SU-DHL-6 (cell line): ENCODE data around the gene KRT16.

Experiments
- CTCF ChIP-seq: fragments of 200-600 bp; sonication (generic); IDR thresholded peaks from one replicate; pipeline ENCODE4 v1.5.1; 2017; ENCODE audit warnings: antibody characterized with exemption, mild to moderate bottlenecking, low read length, moderate library complexity; ENCODE audit not compliant: insufficient read depth, poor library complexity, severe bottlenecking
- EZH2phosphoT487 ChIP-seq: fragments of 200-600 bp; sonication (generic), shearing (Covaris generic); conservative IDR thresholded peaks from 2 replicates; pipeline ENCODE4 v1.6.1; 2018; ENCODE audit warnings: mild to moderate bottlenecking, antibody characterized with exemption, low read length, moderate library complexity, mixed read lengths

DNA sequence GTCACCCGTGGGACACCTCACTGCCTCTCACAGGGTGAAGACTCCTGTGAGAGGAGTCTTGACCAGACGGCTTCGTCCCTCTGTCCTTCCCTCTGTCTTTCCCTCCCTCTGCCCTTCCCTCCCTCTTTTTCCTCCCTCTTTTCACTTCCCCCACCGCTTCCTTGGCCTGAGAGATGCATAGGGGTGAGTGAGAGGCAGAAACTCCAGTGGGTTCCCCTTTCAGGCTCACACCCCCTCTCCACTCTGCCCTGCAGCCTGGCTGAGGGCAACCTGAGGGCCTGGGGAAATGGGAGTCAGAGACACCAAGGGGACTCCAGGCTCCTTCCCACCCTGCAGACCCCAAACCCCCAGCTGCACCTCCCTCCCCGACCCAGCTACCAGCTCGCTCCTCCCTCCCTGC lies 26.4 kb upstream of the KRT16 start:
- no peak for TF ChIP-seq CTCF
- TF ChIP-seq EZH2phosphoT487 = no peak
